GM12878 (cell line): Measurements from ENCODE around the gene ARHGAP40. TPM values are rescaled to one million over a fixed set of nuclear protein-coding genes. Genes with fewer than 3 reads are reported as not detected.

ENCODE experiments used
- BRCA1 ChIP-seq: IDR thresholded peaks from 2 replicates; pipeline ENCODE4 v1.6.1; 2011; ENCODE audit warnings: low read depth, low read length, improper control_type of control experiment
- JUNB ChIP-seq: IDR thresholded peaks from 2 replicates; pipeline ENCODE4 v1.6.1; 2016; ENCODE audit warnings: antibody characterized with exemption, mild to moderate bottlenecking
- PRDM15 ChIP-seq: fragments of 450-650 bp; formaldehyde crosslinking; IDR thresholded peaks from 2 replicates; pipeline ENCODE4 v1.4.0; 2020; ENCODE audit warnings: mild to moderate bottlenecking, moderate library complexity
- SPI1 ChIP-seq: IDR thresholded peaks from 2 replicates; pipeline ENCODE4 v1.6.1; 2011; ENCODE audit warnings: low read depth, mild to moderate bottlenecking, low read length, moderate library complexity, borderline replicate concordance; ENCODE audit not compliant: insufficient read depth
- TBL1XR1 ChIP-seq: IDR thresholded peaks from 2 replicates; pipeline ENCODE4 v1.6.1; 2012; ENCODE audit warnings: low read depth, low read length, improper control_type of control experiment
- TCF7 ChIP-seq: IDR thresholded peaks from 2 replicates; pipeline ENCODE4 v1.6.1; 2014; ENCODE audit warnings: antibody characterized with exemption, borderline replicate concordance
- ZBTB33 ChIP-seq: fragments of 450-650 bp; IDR thresholded peaks from 2 replicates; pipeline ENCODE4 v1.6.1; 2017; ENCODE audit warnings: mild to moderate bottlenecking
- ZNF24 ChIP-seq: fragments of 450-650 bp; IDR thresholded peaks from 2 replicates; pipeline ENCODE4 v1.6.1; 2017; ENCODE audit warnings: antibody characterized with exemption, mild to moderate bottlenecking
- ZNF592 ChIP-seq: fragments of 450-650 bp; IDR thresholded peaks from 2 replicates; pipeline ENCODE4 v1.6.1; 2017; ENCODE audit warnings: mild to moderate bottlenecking, moderate library complexity
- polyA plus RNA-seq, 11 experiments: library from polyadenylated mRNA; depleted of rRNA in 4 of 11; unstranded in 6 of 11; stranded (reverse) in 5 of 11; fragments of >200 nt; fragmentation: Nextera tagmentation in 4 of 11; fragmentation: Illumina TruSeq in 1 of 11; extraction: Ambion mirVana in 4 of 11; extraction: Trizol in 1 of 11; gene quantifications; 1 replicate in 1 of 11; 2 replicates in 10 of 11; pipeline versions ENCODE4 v1.2.1 to v1.2.3, GENCODE V29; 2011 to 2016; ENCODE audit warnings: inconsistent platforms in 2 of 11, missing spikeins in 2 of 11, low read depth in 1 of 11
- total RNA-seq, 4 experiments: library from RNA; depleted of rRNA in 3 of 4; stranded (reverse); fragments of >200 nt in 3 of 4; fragmentation: Illumina TruSeq in 1 of 4; extraction: Trizol in 1 of 4; gene quantifications; 2 replicates each; pipeline versions ENCODE4 v1.2.1 to v1.2.3, GENCODE V29; 2013 to 2021

The ARHGAP40 gene
- total and polyA plus RNA-seq, 10 of the 15 experiments (the other 5 are each of a cell fraction or from before 2014, with no cell fraction given): 0.06 to 0.07 TPM; not detected in 8

- TF ChIP-seq TCF7 (no peak), ZNF24 (no peak), PRDM15 (no peak), BRCA1 (no peak), SPI1 (no peak), JUNB (no peak), TBL1XR1 (no peak), ZBTB33 (no peak), ZNF592 (no peak)
- TF ChIP-seq, all 136 proteins: peak for 0
These were observed 6.6 kb downstream of the ARHGAP40 start (continued) for GRCh38 chr20:38608188-38608587.
